Activated B cell treated with CpG ODN at 0.5 μM for 24 hours (primary cell): ENCODE data around the gene SYT3. TPM values are rescaled to one million over a fixed set of nuclear protein-coding genes. Genes with fewer than 3 reads are reported as not detected.

Experiments
- ATAC-seq: fragments of 200-7000 bp; cut with Tn5 transposase; one replicate; pipeline ENCODE4 v1.10.0; 2021; ENCODE audit warnings: low read depth, mild to moderate bottlenecking, moderate library complexity
- CTCF ChIA-PET: fragments of 350-600 bp; sonication (Branson Sonifier 250); formaldehyde crosslinking; loops from one replicate; lab custom pipeline; 2021; ENCODE audit warnings: antibody characterized with exemption; lab: Charles Lee
- POLR2A ChIA-PET: fragments of 350-600 bp; sonication (Branson Sonifier 250); formaldehyde crosslinking; loops from one replicate; lab custom pipeline; 2021; ENCODE audit warnings: antibody characterized with exemption; lab: Charles Lee
- DNase-seq: peaks from one replicate; pipeline ENCODE4 v3.0.0; 2022
- H3K27ac Mint-ChIP-seq: one replicate; pipeline ENCODE4 v1.8.0; 2020; ENCODE audit warnings: mixed read lengths
- H3K27me3 Mint-ChIP-seq: one replicate; pipeline ENCODE4 v1.8.0; 2021; ENCODE audit warnings: mixed read lengths
- H3K36me3 Mint-ChIP-seq: one replicate; pipeline ENCODE4 v1.8.0; 2021; ENCODE audit warnings: low read depth, mixed read lengths
- H3K4me1 Mint-ChIP-seq: one replicate; pipeline ENCODE4 v1.8.0; 2021; ENCODE audit warnings: mixed read lengths
- H3K4me3 Mint-ChIP-seq: one replicate; pipeline ENCODE4 v1.8.0; 2020; ENCODE audit warnings: mild to moderate bottlenecking, mixed read lengths
- H3K9me3 Mint-ChIP-seq: one replicate; pipeline ENCODE4 v1.8.0; 2020; ENCODE audit warnings: mixed read lengths
- intact Hi-C: fragments of 100-400 bp; cut with micrococcal nuclease; formaldehyde crosslinking; loops from one replicate; pipeline ENCODE4 v1.15.1; 2024
- total RNA-seq: library from RNA; stranded (reverse); gene quantifications from 2 replicates; pipeline ENCODE4 v1.2.3, GENCODE V29; 2022
- TF ChIP-seq, protein P1 (sequence below): fragments of 200-600 bp; IDR thresholded peaks from one replicate; pipeline ENCODE4 v1.8.0; 2022; ENCODE audit warnings: antibody characterized with exemption, mild to moderate bottlenecking

Gene SYT3
- total RNA-seq, 1 donor from 2014 or later = 0.60 TPM

DNA sequence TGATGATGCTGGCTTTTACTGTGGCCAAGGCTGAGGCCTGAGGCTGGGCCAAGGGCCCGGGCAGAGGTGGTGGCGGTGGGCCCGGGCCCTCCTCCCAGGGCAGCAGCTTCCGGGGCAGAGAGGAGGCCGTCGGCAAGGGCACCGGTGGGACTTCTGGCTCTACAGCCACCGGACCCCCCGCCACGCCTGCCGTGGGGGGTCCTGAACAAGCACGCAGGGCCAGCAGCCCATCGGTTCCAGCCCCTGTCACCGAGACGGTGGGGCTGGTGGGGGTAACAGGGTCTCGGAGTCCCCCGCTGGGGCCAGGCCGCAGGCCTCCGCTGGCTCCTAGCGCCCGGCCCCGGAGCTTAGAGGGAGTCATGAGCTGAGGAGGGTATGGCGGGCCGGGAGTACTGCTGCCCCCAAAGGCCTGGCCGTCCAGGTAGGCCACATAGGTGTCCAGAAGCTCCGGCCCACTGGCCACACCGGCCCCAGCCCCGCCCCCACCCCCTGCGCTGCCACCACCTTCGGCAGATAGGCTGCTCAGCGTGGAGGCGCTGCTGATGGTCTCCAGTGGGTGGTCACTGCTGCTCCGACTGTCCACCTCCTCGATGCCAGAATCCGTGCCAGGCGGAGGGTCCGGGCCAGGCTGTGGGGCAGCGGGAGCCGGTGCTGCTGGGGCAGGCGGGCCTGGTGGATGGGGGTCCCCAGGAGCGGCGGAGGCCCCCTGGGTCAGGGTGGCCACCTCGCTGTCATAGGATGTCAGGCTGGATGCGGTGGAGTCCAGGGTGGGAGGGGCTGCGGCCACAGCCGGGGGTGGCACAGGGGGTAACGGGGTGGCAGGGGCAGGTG, 26.9 kb upstream of the SYT3 start:
- Mint-ChIP-seq H3K4me1 (peaks cover 2% of the 10 kb centered on the region), H3K9me3 (no peaks in the 10 kb centered on the region), H3K27me3 (peaks cover 31% of the 10 kb centered on the region), H3K4me3 (no peak overlapping the region), H3K36me3 (no peaks in the 10 kb centered on the region), H3K27ac (no peak overlapping the region)
- POLR2A ChIA-PET = no interaction called here
- no peak for ATAC-seq
- TF ChIP-seq, protein P1, sequence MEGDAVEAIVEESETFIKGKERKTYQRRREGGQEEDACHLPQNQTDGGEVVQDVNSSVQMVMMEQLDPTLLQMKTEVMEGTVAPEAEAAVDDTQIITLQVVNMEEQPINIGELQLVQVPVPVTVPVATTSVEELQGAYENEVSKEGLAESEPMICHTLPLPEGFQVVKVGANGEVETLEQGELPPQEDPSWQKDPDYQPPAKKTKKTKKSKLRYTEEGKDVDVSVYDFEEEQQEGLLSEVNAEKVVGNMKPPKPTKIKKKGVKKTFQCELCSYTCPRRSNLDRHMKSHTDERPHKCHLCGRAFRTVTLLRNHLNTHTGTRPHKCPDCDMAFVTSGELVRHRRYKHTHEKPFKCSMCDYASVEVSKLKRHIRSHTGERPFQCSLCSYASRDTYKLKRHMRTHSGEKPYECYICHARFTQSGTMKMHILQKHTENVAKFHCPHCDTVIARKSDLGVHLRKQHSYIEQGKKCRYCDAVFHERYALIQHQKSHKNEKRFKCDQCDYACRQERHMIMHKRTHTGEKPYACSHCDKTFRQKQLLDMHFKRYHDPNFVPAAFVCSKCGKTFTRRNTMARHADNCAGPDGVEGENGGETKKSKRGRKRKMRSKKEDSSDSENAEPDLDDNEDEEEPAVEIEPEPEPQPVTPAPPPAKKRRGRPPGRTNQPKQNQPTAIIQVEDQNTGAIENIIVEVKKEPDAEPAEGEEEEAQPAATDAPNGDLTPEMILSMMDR = no peak
- CTCF ChIA-PET = no interaction called here
- intact Hi-C loops = no loop called here
- no peak for DNase-seq

DNA sequence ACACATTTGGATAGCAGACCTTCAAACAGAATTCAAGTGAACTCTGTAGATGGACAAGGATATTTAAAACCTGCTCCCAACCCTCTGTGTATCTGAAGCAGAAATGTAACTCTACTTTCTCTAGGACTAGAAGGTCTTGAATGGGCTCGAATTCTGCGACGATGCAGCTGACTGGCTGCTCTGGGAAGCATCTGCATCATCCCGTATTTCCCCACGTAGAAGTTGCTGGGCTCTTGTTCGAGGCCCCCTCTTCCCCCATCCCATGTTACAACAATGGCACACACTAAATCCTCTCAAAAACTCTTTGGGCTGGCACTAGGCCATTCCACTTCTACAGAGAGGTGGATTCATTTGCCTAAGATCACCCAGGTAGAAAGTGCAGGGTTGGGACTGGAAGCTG, 24.5 kb upstream of the SYT3 start:
- H3K9me3 Mint-ChIP-seq = no peaks in the 10 kb centered on the region
- H3K27ac Mint-ChIP-seq = no peak overlapping the region
- CTCF ChIA-PET = no interaction called here
- intact Hi-C loops = no loop called here
- POLR2A ChIA-PET = no interaction called here
- no peak for ATAC-seq
- no peak for DNase-seq
- H3K4me1 Mint-ChIP-seq = peaks cover 7% of the 10 kb centered on the region
- H3K27me3 Mint-ChIP-seq = peaks cover 27% of the 10 kb centered on the region
- H3K4me3 Mint-ChIP-seq = no peak overlapping the region
- TF ChIP-seq, protein P1 = no peak
- no peaks in the 10 kb centered on the region for H3K36me3 Mint-ChIP-seq

DNA sequence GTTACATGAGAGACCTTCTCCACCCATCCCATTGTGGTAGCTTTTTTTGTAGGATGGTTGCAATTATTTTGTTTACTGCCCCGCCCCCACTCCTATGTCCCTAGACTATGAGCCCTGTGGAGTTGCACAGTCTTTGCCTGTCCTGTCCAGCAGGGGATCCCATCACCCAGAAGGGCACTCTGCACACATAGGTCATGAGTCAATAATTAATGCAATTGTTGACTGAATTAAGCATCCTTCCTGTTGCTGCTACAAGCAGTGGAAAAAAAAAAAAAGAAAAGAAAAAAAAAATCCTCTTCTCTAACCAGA, 23.8 kb upstream of the SYT3 start:
- no peak for ATAC-seq
- POLR2A ChIA-PET = no interaction called here
- Mint-ChIP-seq H3K9me3 (no peaks in the 10 kb centered on the region), H3K4me1 (peaks cover 13% of the 10 kb centered on the region), H3K36me3 (no peaks in the 10 kb centered on the region), H3K4me3 (no peak overlapping the region), H3K27ac (no peak overlapping the region), H3K27me3 (peaks cover 25% of the 10 kb centered on the region)
- intact Hi-C loops = no loop called here
- CTCF ChIA-PET = no interaction called here
- DNase-seq = no peak
- TF ChIP-seq, protein P1 = no peak

DNA sequence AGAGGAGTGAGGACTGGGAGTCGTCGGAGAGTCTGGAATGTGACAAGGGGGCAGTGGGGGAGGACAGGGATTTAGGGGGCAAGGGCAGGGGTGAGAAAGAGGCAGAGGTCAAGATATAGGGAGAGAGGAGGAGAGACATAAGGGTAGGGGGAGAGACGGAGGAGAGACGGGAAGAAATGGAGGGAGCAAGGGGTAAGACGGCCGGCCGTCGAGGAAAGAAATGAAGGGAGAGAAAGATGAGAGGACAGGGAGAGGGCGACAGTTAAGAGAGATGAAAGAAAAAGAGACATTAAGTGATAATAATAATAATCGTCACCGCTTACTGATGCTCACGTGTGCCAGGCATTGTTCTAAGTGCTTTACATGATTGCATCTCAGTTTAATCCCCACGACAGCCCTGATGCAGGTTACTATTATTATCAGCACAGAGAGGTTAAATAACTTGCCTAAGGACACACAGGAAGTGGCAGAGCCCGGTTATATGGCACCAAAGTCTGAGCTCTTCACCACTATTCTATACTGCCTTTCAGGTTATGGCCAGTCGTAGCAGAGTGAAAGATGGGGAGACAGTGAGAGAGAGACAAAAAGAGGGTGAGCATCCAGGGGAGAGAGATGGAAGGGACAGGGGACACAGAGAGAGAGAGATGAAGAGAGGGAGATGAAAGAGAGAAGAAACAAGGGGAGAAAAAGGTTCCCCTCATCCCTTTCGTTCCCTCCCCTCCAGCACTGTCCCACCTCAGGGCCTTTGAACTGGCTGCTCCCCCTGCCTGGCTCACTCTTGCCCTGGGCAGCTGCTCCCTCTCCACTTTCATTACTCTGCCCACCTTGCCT, 23.2 kb upstream of the SYT3 start:
- ChIA-PET CTCF (no interaction called here), POLR2A (no interaction called here)
- Mint-ChIP-seq H3K4me1 (peaks cover 18% of the 10 kb centered on the region), H3K9me3 (no peaks in the 10 kb centered on the region), H3K36me3 (no peaks in the 10 kb centered on the region), H3K4me3 (no peak overlapping the region), H3K27ac (no peak overlapping the region), H3K27me3 (peaks cover 31% of the 10 kb centered on the region)
- ATAC-seq (no peak), DNase-seq (no peak)
- intact Hi-C loops = no loop called here
- TF ChIP-seq, protein P1 = no peak
